Measurements from ENCODE around the gene DPYD.

DNA sequence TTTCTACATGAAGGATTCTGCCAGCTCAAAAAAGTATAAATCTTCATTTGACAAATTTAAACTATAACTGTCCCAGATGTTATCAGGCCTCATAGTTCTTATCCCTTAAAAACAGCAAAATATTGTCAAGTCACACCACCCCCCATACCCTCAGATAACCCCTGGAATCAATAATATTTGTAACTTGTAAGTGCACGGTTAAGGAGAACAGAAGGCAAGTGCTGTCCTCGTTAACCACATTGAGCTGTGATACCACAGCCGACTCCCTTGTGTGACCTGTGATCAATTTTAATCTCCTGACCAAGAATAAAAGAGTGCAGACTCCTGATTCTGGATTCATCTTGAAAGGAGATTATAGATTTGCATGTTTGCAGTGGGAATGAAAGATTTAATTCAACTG, 310.7 kb downstream of the DPYD start:
- TF ChIP-seq NFIC (IDR thresholded peaks at IDR 0.05; ENCODE audit: low read depth, low read length) (no peak), FOXM1 (IDR thresholded peaks at IDR 0.05; ENCODE audit: low read depth, low read length) (no peak), POLR2AphosphoS5 (IDR thresholded peaks at IDR 0.05; ENCODE audit: low read length) (no peak)
- TF ChIP-seq, protein P1, sequence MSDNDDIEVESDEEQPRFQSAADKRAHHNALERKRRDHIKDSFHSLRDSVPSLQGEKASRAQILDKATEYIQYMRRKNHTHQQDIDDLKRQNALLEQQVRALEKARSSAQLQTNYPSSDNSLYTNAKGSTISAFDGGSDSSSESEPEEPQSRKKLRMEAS (IDR thresholded peaks at IDR 0.05; ENCODE audit: low read depth, low read length), result no peak

Measured in GM12878 (cell line).